Endodermal cell (in vitro differentiated cells): ENCODE data around the gene ZBTB20. TPM values are rescaled to one million over a fixed set of nuclear protein-coding genes. Genes with fewer than 3 reads are reported as not detected.

Experiments
- DNase-seq: peaks from one replicate; pipeline ENCODE4 v3.0.0-alpha.2; 2017
- H3K27ac ChIP-seq: 2 replicates; pipeline ENCODE4 v1.5.1; 2013; ENCODE audit warnings: mild to moderate bottlenecking, low read depth, low read length, moderate library complexity
- H3K27me3 ChIP-seq: 2 replicates; pipeline ENCODE4 v1.6.1; 2013; ENCODE audit warnings: mild to moderate bottlenecking, low read length, moderate library complexity; ENCODE audit not compliant: insufficient read depth, control insufficient read depth, poor library complexity, severe bottlenecking
- H3K36me3 ChIP-seq: 2 replicates; pipeline ENCODE4 v1.7.0; 2013; ENCODE audit warnings: mild to moderate bottlenecking, low read length, moderate library complexity; ENCODE audit not compliant: control insufficient read depth, insufficient read depth
- H3K4me1 ChIP-seq: one replicate; pipeline ENCODE4 v1.7.0; 2013; ENCODE audit warnings: low read length; ENCODE audit not compliant: control insufficient read depth, insufficient read depth
- H3K4me3 ChIP-seq: 2 replicates; pipeline ENCODE4 v1.5.1; 2013; ENCODE audit warnings: mild to moderate bottlenecking, low read length, moderate library complexity
- H3K9ac ChIP-seq: 2 replicates; pipeline ENCODE4 v1.6.1; 2013; ENCODE audit warnings: mild to moderate bottlenecking, low read length, moderate library complexity; ENCODE audit not compliant: poor library complexity, severe bottlenecking; ENCODE audit errors: extremely low read depth
- H3K9me3 ChIP-seq: 2 replicates; pipeline ENCODE4 v1.6.1; 2013; ENCODE audit warnings: mild to moderate bottlenecking, low read length, moderate library complexity; ENCODE audit not compliant: control insufficient read depth
- H3K27ac Mint-ChIP-seq: 2 replicates; pipeline ENCODE4 v1.8.0; 2020; ENCODE audit warnings: mixed read lengths
- H3K27me3 Mint-ChIP-seq: 2 replicates; pipeline ENCODE4 v1.8.0; 2021; ENCODE audit warnings: mild to moderate bottlenecking, mixed read lengths; ENCODE audit not compliant: insufficient read depth
- H3K36me3 Mint-ChIP-seq: 2 replicates; pipeline ENCODE4 v1.8.0; 2020; ENCODE audit warnings: low read depth, mixed read lengths
- H3K4me1 Mint-ChIP-seq: 2 replicates; pipeline ENCODE4 v1.8.0; 2020; ENCODE audit warnings: mixed read lengths
- H3K4me3 Mint-ChIP-seq: 2 replicates; pipeline ENCODE4 v1.8.0; 2020; ENCODE audit warnings: mild to moderate bottlenecking, moderate library complexity, mixed read lengths
- H3K9me3 Mint-ChIP-seq: 2 replicates; pipeline ENCODE4 v1.8.0; 2020; ENCODE audit warnings: mild to moderate bottlenecking, mixed read lengths
- WGBS, 2 experiments: methylation state at CpG; one replicate each; pipeline versions ENCODE4 v1.1.5 to v1.1.7; 2013; ENCODE audit warnings: missing lambda C conversion rate in 2 of 2, mixed read lengths in 1 of 2; ENCODE audit not compliant: insufficient coverage in 1 of 2, insufficient read length in 1 of 2; 5-methylcytosine and 5-hydroxymethylcytosine counted together
- total RNA-seq, 2 donors: library from RNA; stranded (reverse); fragmentation: NEBNext Ultra II Directional in 1 of 2; extraction: Animal tissue kit (Norgen Biotek cat#: 25700) in 1 of 2; gene quantifications; 2 replicates in 1 of 2; 3 replicates in 1 of 2; pipeline ENCODE4 v1.2.1, GENCODE V29; 2021
- TF ChIP-seq, protein P1 (sequence below): fragments of 200-600 bp; sonication (generic); conservative IDR thresholded peaks from 2 replicates; pipeline ENCODE4 v1.5.0; 2021; ENCODE audit warnings: antibody characterized with exemption, mild to moderate bottlenecking

The ZBTB20 gene
- total RNA-seq, 2 donors from 2014 or later, result 1.6 to 2.9 TPM

DNA sequence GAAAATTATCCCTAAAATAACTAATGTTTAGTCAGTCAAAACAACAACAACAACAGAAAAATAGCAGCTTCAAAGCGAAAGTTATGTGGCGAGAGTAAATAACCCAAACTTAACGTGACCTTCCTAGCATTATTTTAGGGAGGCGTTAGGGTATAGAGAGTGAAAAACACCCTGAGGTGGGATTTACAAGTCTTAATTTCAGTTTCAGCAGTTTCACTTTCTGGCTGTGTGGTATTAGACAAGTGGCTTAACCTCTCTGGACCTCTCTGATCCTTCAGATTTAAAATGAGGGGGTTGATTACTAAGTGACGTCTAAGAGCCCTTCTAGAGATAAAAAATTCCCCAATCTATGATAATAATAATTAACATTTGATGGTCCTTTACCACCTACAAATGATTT is 291.2 kb downstream of the ZBTB20 start:
- no peak overlapping the region for H3K27ac Mint-ChIP-seq

GRCh38 chr3:114852966-114853365 is 294.1 kb downstream of the ZBTB20 start:
- Mint-ChIP-seq H3K4me1 (peaks cover 5% of the 10 kb centered on the region), H3K4me3 (no peak overlapping the region), H3K27me3 (no peaks in the 10 kb centered on the region), H3K9me3 (no peaks in the 10 kb centered on the region), H3K36me3 (no peaks in the 10 kb centered on the region), H3K27ac (no peak overlapping the region)
- Histone ChIP-seq H3K4me1 (no peaks in the 10 kb centered on the region), H3K9me3 (no peaks in the 10 kb centered on the region), H3K27ac (no peak overlapping the region), H3K9ac (no peak overlapping the region), H3K4me3 (no peak overlapping the region), H3K36me3 (no peaks in the 10 kb centered on the region), H3K27me3 (no peaks in the 10 kb centered on the region)
- TF ChIP-seq, protein P1, sequence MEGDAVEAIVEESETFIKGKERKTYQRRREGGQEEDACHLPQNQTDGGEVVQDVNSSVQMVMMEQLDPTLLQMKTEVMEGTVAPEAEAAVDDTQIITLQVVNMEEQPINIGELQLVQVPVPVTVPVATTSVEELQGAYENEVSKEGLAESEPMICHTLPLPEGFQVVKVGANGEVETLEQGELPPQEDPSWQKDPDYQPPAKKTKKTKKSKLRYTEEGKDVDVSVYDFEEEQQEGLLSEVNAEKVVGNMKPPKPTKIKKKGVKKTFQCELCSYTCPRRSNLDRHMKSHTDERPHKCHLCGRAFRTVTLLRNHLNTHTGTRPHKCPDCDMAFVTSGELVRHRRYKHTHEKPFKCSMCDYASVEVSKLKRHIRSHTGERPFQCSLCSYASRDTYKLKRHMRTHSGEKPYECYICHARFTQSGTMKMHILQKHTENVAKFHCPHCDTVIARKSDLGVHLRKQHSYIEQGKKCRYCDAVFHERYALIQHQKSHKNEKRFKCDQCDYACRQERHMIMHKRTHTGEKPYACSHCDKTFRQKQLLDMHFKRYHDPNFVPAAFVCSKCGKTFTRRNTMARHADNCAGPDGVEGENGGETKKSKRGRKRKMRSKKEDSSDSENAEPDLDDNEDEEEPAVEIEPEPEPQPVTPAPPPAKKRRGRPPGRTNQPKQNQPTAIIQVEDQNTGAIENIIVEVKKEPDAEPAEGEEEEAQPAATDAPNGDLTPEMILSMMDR, result no peak
- DNase-seq, result no peak
- WGBS, 2 experiments, result 90 to 92% methylated on average over 3 of the region's 3 CpGs

More for the DNA sequence above, 291.2 kb downstream of the ZBTB20 start:
- Mint-ChIP-seq H3K4me1 (no peaks in the 10 kb centered on the region), H3K4me3 (no peak overlapping the region), H3K27me3 (no peaks in the 10 kb centered on the region), H3K36me3 (no peaks in the 10 kb centered on the region), H3K9me3 (no peaks in the 10 kb centered on the region)
- TF ChIP-seq, protein P1, result no peak
- H3K4me3 ChIP-seq, result no peak overlapping the region
- WGBS, 2 experiments, result 87% methylated on average over 3 to 4 of the region's 5 CpGs
- no peaks in the 10 kb centered on the region for H3K9me3 ChIP-seq
- no peaks in the 10 kb centered on the region for H3K36me3 ChIP-seq
- H3K9ac ChIP-seq, result no peak overlapping the region
- H3K27ac ChIP-seq, result no peak overlapping the region
- no peaks in the 10 kb centered on the region for H3K4me1 ChIP-seq
- no peaks in the 10 kb centered on the region for H3K27me3 ChIP-seq
- no peak for DNase-seq

GRCh38 chr3:114850898-114851297 is 296.2 kb downstream of the ZBTB20 start:
- DNase-seq, result no peak
- Histone ChIP-seq H3K4me1 (no peaks in the 10 kb centered on the region), H3K9me3 (no peaks in the 10 kb centered on the region), H3K9ac (no peak overlapping the region), H3K27ac (no peak overlapping the region), H3K4me3 (no peak overlapping the region), H3K27me3 (no peaks in the 10 kb centered on the region), H3K36me3 (no peaks in the 10 kb centered on the region)
- Mint-ChIP-seq H3K27me3 (no peaks in the 10 kb centered on the region), H3K4me3 (no peak overlapping the region), H3K4me1 (peaks cover 5% of the 10 kb centered on the region), H3K9me3 (no peaks in the 10 kb centered on the region), H3K36me3 (no peaks in the 10 kb centered on the region), H3K27ac (no peak overlapping the region)
- WGBS, 2 experiments, result 91% methylated on average over 1 of the region's 1 CpG; no CpG with 5 or more reads in 1 of the 2 experiments
- TF ChIP-seq, protein P1, result no peak
